ENCODE data around the gene IKZF5. TPM values are rescaled to one million over a fixed set of nuclear protein-coding genes. Genes with fewer than 3 reads are reported as not detected.
A peak's percentile ranks its signal among the peaks of the same experiment; 100 is the strongest.

Gene IKZF5
- total RNA-seq, 1 experiment from 2014 or later = 12.5 TPM

DNA sequence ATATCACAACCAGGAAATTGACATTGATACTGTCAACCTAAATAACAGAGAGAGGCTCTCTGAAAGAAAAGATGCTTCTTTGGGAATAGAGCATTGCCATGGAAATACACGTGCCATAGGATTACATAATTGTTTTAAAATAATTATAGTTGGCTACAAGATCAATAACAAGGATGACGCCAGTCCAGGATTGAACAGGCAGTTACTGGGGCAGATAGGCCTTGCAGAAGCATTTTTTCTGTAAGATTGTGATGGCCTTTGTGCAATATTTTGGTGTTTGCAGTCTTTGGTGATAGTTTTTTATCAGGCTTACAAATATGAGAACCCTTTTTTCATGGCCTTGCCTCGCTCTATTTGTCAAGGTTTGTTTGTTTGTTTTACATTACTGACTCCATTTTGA is 10.7 kb upstream of the IKZF5 start:
- DNase-seq = no peak
- no peaks in the 10 kb centered on the region for H3K79me1 ChIP-seq (ENCODE audit: insufficient read depth, low read depth, low read length, poor library complexity, severe bottlenecking)
- H3K4me1 ChIP-seq (ENCODE audit: insufficient read depth, low read length) = peaks cover 19% of the 10 kb centered on the region
- Mint-ChIP-seq H3K27me3 (ENCODE audit: low read depth) (no peaks in the 10 kb centered on the region; the same call in none of the 2 replicates), H3K27ac (peak overlapping the region in 1 of 3 experiments; percentile 76; a peak in 2 of 7 replicates), H3K9me3 (peaks cover 4 to 13% of the 10 kb centered on the region in 2 experiments; a peak in 3 of 5 replicates), H3K4me3 (peak overlapping the region in 1 of 2 experiments; percentile 43; a peak in 2 of 5 replicates), H3K4me1 (peaks cover 77 to 83% of the 10 kb centered on the region in 2 experiments), H3K36me3 (ENCODE audit: insufficient read depth in 1 of 3, low read depth in 3 of 3) (peaks cover 2 to 17% (median 5%) of the 10 kb centered on the region in 3 experiments; a peak in 5 of 7 replicates)
- no peaks in the 10 kb centered on the region for H3K23me2 ChIP-seq (ENCODE audit: insufficient read length, low read depth, low read length, poor library complexity, severe bottlenecking)
- H2BK12ac ChIP-seq (ENCODE audit: insufficient read length, low read depth, low read length) = no peak overlapping the region
- H3K18ac ChIP-seq (ENCODE audit: insufficient read length, low read depth, low read length) = no peak overlapping the region
- H3K27me3 ChIP-seq (ENCODE audit: insufficient read depth, low read length) = no peaks in the 10 kb centered on the region; the same call in 1 of the 2 replicates
- H4K5ac ChIP-seq (ENCODE audit: insufficient read length, low read depth, low read length) = no peak overlapping the region
- no peak overlapping the region for H2BK120ac ChIP-seq (ENCODE audit: low read depth, low read length, poor library complexity, severe bottlenecking)
- H3K79me2 ChIP-seq (ENCODE audit: insufficient read depth, low read length) = no peaks in the 10 kb centered on the region
- no peak overlapping the region for H2BK15ac ChIP-seq (ENCODE audit: low read depth, low read length)
- H3K27ac ChIP-seq (ENCODE audit: insufficient read length, low read depth, low read length) = no peak overlapping the region
- H3K9me3 ChIP-seq (ENCODE audit: control insufficient read depth, low read depth, low read length) = no peaks in the 10 kb centered on the region
- no CpG with 5 or more reads among the region's 3 CpGs for WGBS (ENCODE audit: extremely low coverage, insufficient read length, low lambda C conversion rate)
- H3K4me2 ChIP-seq (ENCODE audit: insufficient read depth, insufficient read length, low read length) = no peak overlapping the region
- no peak for TF ChIP-seq CTCF (conservative IDR thresholded peaks at IDR 0.05)
- no peak overlapping the region for H2AFZ ChIP-seq (ENCODE audit: low read length)
- H4K8ac ChIP-seq (replicated peaks; ENCODE audit: insufficient read length, low read depth, low read length) = no peak overlapping the region
- H3K9ac ChIP-seq (ENCODE audit: extremely low read depth, insufficient read length, low read length) = no peak overlapping the region
- no peak overlapping the region for H3T11ph ChIP-seq (ENCODE audit: low read length)
- no peak overlapping the region for H3K4ac ChIP-seq (ENCODE audit: low read depth, low read length)
- H2AK5ac ChIP-seq (ENCODE audit: insufficient read length, low read length) = no peak overlapping the region
- H4K20me1 ChIP-seq (ENCODE audit: control insufficient read depth, insufficient read depth, insufficient read length) = no peaks in the 10 kb centered on the region
- no peak overlapping the region for H3K14ac ChIP-seq (ENCODE audit: insufficient read depth, low read length)
- H4K91ac ChIP-seq (ENCODE audit: insufficient read length, low read depth, low read length) = no peak overlapping the region
- no peak overlapping the region for H2BK5ac ChIP-seq (ENCODE audit: insufficient read length, low read length)
- H2BK20ac ChIP-seq (ENCODE audit: low read depth, low read length, poor library complexity, severe bottlenecking) = no peak overlapping the region
- H3K56ac ChIP-seq (ENCODE audit: insufficient read length, low read depth, low read length) = no peak overlapping the region
- no peak overlapping the region for H3K23ac ChIP-seq (ENCODE audit: insufficient read length, low read depth, low read length)

Measured in H9 (cell line).